ENCODE results near the gene APOM.
A peak's percentile ranks its signal among the peaks of the same experiment; 100 is the strongest.

The APOM gene

GRCh38 chr6:31652925-31653724 lies 2.6 kb upstream of the APOM start:
- TF ChIP-seq ZFX (IDR thresholded peaks at IDR 0.05) (no peak), CTCF (conservative IDR thresholded peaks at IDR 0.05) (no peak)
- H3K27ac ChIP-seq: peak overlapping the region; percentile 90

- no peak overlapping the region for H3K27ac ChIP-seq
These were observed 933 bp upstream of the APOM start for GRCh38 chr6:31654574-31655348.

GRCh38 chr6:31657406-31658157 lies 1.9 kb downstream of the APOM start:
- TF ChIP-seq ZFX (IDR thresholded peaks at IDR 0.05) (no peak), CTCF (conservative IDR thresholded peaks at IDR 0.05) (no peak)
- H3K27ac ChIP-seq: no peak overlapping the region

More at GRCh38 chr6:31654574-31655348, 933 bp upstream of the APOM start:
- no peak for TF ChIP-seq CTCF (conservative IDR thresholded peaks at IDR 0.05)
- TF ChIP-seq ZFX (IDR thresholded peaks at IDR 0.05): no peak

- H3K27ac ChIP-seq: no peak overlapping the region
- TF ChIP-seq CTCF (conservative IDR thresholded peaks at IDR 0.05): no peak
- no peak for TF ChIP-seq ZFX (IDR thresholded peaks at IDR 0.05)
These were observed 2.5 kb downstream of the APOM start for GRCh38 chr6:31658158-31658688.

- H3K27ac ChIP-seq: no peak overlapping the region; the same call in 1 of the 2 replicates
- TF ChIP-seq CTCF (conservative IDR thresholded peaks at IDR 0.05) (no peak), ZFX (IDR thresholded peaks at IDR 0.05) (no peak)
These were observed 3.4 kb downstream of the APOM start for GRCh38 chr6:31658983-31659648.

GRCh38 chr6:31659649-31660380 lies 4.1 kb downstream of the APOM start:
- peak overlapping the region; percentile 88 for H3K27ac ChIP-seq
- no peak for TF ChIP-seq ZFX (IDR thresholded peaks at IDR 0.05)

Data from C4-2B (cell line).